Neural cell (in vitro differentiated cells): ENCODE data around the gene OR4C12. TPM values are rescaled to one million over a fixed set of nuclear protein-coding genes. Genes with fewer than 3 reads are reported as not detected.
"Not testable (repeated sequence)": the region's sequence is repeated elsewhere in the genome, so short reads cannot be mapped to it uniquely, and the experiment has no call there.

Source experiments
- H2AFZ ChIP-seq: fragments of 200-600, 300-800 bp; sonication (generic), shearing (Covaris generic); 2 replicates; pipeline ENCODE4 v1.6.0; 2014; ENCODE audit warnings: low read depth, mild to moderate bottlenecking, antibody characterized with exemption, low read length, moderate library complexity
- H3F3A ChIP-seq: fragments of 200-600 bp; shearing (Covaris generic); 2 replicates; pipeline ENCODE4 v1.6.1; 2016; ENCODE audit warnings: mild to moderate bottlenecking, moderate library complexity, mixed read lengths, antibody characterized with exemption, low read length; ENCODE audit not compliant: insufficient read depth, poor library complexity, severe bottlenecking
- H3K27ac ChIP-seq: fragments of 200-600, 300-800 bp; sonication (generic), shearing (Covaris generic); 2 replicates; pipeline ENCODE4 v1.5.1; 2014; ENCODE audit warnings: mild to moderate bottlenecking, low read length, moderate library complexity
- H3K27me3 ChIP-seq: fragments of 300-800, 200-600 bp; sonication (generic), shearing (Covaris generic); 2 replicates; pipeline ENCODE4 v1.6.0; 2014; ENCODE audit warnings: mild to moderate bottlenecking, low read depth, low read length, moderate library complexity; ENCODE audit not compliant: insufficient read depth
- H3K36me3 ChIP-seq: fragments of 300-800, 200-600 bp; sonication (generic), shearing (Covaris generic); 2 replicates; pipeline ENCODE4 v1.5.1; 2014; ENCODE audit warnings: mild to moderate bottlenecking, antibody characterized with exemption, low read length, moderate library complexity; ENCODE audit not compliant: insufficient read depth
- H3K4me2 ChIP-seq: fragments of 300-800, 200-600 bp; sonication (generic), shearing (Covaris generic); 2 replicates; pipeline ENCODE4 v1.6.0; 2014; ENCODE audit warnings: mild to moderate bottlenecking, low read length
- H3K4me3 ChIP-seq: fragments of 300-800, 200-600 bp; sonication (generic), shearing (Covaris generic); 2 replicates; pipeline ENCODE4 v1.5.1; 2014; ENCODE audit warnings: mild to moderate bottlenecking, low read length, moderate library complexity
- H3K79me2 ChIP-seq: fragments of 200-600 bp; shearing (Covaris generic); replicated peaks from 2 replicates; pipeline ENCODE4 v1.6.0; 2014; ENCODE audit warnings: mild to moderate bottlenecking, low read length, moderate library complexity; ENCODE audit not compliant: insufficient read depth
- H3K9ac ChIP-seq: fragments of 300-800, 200-600 bp; sonication (generic), shearing (Covaris generic); 2 replicates; pipeline ENCODE4 v1.6.1; 2016; ENCODE audit warnings: mild to moderate bottlenecking, low read length, mixed read lengths
- H3K9me2 ChIP-seq: fragments of 200-600 bp; shearing (Covaris generic); 2 replicates; pipeline ENCODE4 v1.6.1; 2016; ENCODE audit warnings: mild to moderate bottlenecking, low read length, mixed read lengths; ENCODE audit not compliant: insufficient read depth
- H3K9me3 ChIP-seq: fragments of 200-600, 300-800 bp; sonication (generic), shearing (Covaris generic); 2 replicates; pipeline ENCODE4 v1.6.1; 2016; ENCODE audit warnings: mild to moderate bottlenecking, mixed run types, low read length, moderate library complexity, mixed read lengths
- H4K20me1 ChIP-seq: fragments of 200-600 bp; shearing (Covaris generic); 2 replicates; pipeline ENCODE4 v1.6.1; 2016; ENCODE audit warnings: mild to moderate bottlenecking, mixed run types; ENCODE audit not compliant: insufficient read depth
- EP300 ChIP-seq: fragments of 450-650 bp; conservative IDR thresholded peaks from 2 replicates; pipeline ENCODE4 v1.6.1; 2014; ENCODE audit warnings: antibody characterized with exemption, mild to moderate bottlenecking, moderate library complexity; ENCODE audit not compliant: poor library complexity, severe bottlenecking
- EZH2 ChIP-seq: fragments of 200-600, 300-800 bp; shearing (Covaris generic), sonication (generic); IDR thresholded peaks from 2 replicates; pipeline ENCODE4 v1.6.1; 2014; ENCODE audit warnings: antibody characterized with exemption, low read length, borderline replicate concordance, mild to moderate bottlenecking; ENCODE audit not compliant: insufficient read depth, poor library complexity, severe bottlenecking
- MXI1 ChIP-seq: fragments of 450-650 bp; conservative IDR thresholded peaks from 2 replicates; pipeline ENCODE4 v1.6.1; 2014; ENCODE audit warnings: antibody characterized with exemption, mild to moderate bottlenecking; ENCODE audit not compliant: poor library complexity, severe bottlenecking
- POLR2AphosphoS5 ChIP-seq: IDR thresholded peaks from 2 replicates; pipeline ENCODE4 v1.6.1; 2012
- RAD21 ChIP-seq: fragments of 450-650 bp; conservative IDR thresholded peaks from 2 replicates; pipeline ENCODE4 v1.6.1; 2014; ENCODE audit warnings: antibody characterized with exemption, mild to moderate bottlenecking, moderate library complexity
- SMC3 ChIP-seq: fragments of 450-650 bp; conservative IDR thresholded peaks from 2 replicates; pipeline ENCODE4 v1.6.1; 2014; ENCODE audit warnings: antibody characterized with exemption, mild to moderate bottlenecking, moderate library complexity; ENCODE audit not compliant: poor library complexity
- TAF1 ChIP-seq: IDR thresholded peaks from 2 replicates; pipeline ENCODE4 v1.6.1; 2012; ENCODE audit warnings: low read depth
- polyA minus RNA-seq: library from RNA; depleted of rRNA, polyadenylated mRNA; stranded (reverse); fragments of >200 nt; gene quantifications from 2 replicates; pipeline ENCODE4 v1.2.3, GENCODE V29; 2014
- polyA plus RNA-seq: library from polyadenylated mRNA; depleted of rRNA; stranded (reverse); fragments of >200 nt; gene quantifications from 2 replicates; pipeline ENCODE4 v1.2.3, GENCODE V29; 2014
- TF ChIP-seq, protein P1 (sequence below): IDR thresholded peaks from 2 replicates; pipeline ENCODE4 v1.6.1; 2012; ENCODE audit warnings: borderline replicate concordance
- TF ChIP-seq, protein P2 (sequence below): fragments of 450-650 bp; IDR thresholded peaks from 2 replicates; pipeline ENCODE4 v1.5.1; 2014; ENCODE audit warnings: antibody characterized with exemption, mild to moderate bottlenecking, moderate library complexity; ENCODE audit not compliant: poor library complexity, severe bottlenecking

The OR4C12 gene
- polyA plus RNA-seq = not detected in 2 replicates
- not detected in 2 replicates for polyA minus RNA-seq

DNA sequence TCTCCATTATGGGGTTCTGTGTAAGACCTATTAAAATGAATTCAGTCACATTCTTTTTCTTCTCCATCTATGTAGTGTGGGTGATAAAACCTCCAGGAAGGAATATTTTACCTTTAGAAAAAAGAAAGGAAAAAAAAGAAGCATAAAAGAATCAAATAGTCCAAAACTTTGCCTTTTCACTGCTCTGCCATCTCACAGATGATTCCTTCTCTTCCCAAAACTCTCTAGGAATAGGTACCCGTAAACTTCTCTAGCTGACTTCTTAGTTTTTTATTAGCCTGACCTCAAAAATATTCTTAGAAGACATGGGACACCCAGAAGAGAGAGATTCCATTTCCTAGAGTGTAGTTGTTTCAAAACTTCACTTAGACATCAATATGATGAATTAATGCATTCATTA, at the start of gene OR4C12:
Gene OR4C12 (minus strand): TSS at position 101 of the 400 bp plus-strand sequence. CDS start 34 bp downstream, at position 67.
- H3K4me2 ChIP-seq, H3K79me2 ChIP-seq, H3K9me2 ChIP-seq, H3K9me3 ChIP-seq, H3F3A ChIP-seq, H3K9ac ChIP-seq, H4K20me1 ChIP-seq, H3K4me3 ChIP-seq, H2AFZ ChIP-seq, H3K27ac ChIP-seq, H3K36me3 ChIP-seq, H3K27me3 ChIP-seq: not testable (repeated sequence)

DNA sequence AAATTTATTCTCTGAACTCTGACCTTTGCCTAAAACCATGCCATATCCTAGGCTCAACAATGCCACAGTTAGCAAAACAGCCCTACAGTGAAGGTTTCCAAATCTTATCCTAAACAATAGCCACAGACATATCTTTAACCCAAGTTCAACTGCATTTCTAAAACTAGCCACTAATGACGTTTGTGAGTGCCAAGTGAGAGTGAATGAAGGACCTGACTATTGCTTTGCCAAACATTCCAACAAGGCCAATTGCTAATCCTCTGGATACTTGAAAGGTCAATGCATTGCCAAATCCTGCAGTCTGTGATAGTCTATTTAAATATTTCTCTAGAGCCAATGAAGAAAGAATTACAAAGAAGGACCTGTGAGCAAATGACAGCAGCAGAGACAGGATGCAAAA, 47.9 kb upstream of the OR4C12 start:
- peaks cover 8% of the 10 kb centered on the region for H3K9me3 ChIP-seq
- no peak overlapping the region for H3K27ac ChIP-seq
- no peak overlapping the region for H2AFZ ChIP-seq
- H3K79me2 ChIP-seq = no peaks in the 10 kb centered on the region
- H3K4me3 ChIP-seq = no peak overlapping the region
- H3K9me2 ChIP-seq = no peaks in the 10 kb centered on the region
- no peaks in the 10 kb centered on the region for H4K20me1 ChIP-seq
- H3K36me3 ChIP-seq = no peaks in the 10 kb centered on the region
- TF ChIP-seq EZH2 (no peak), RAD21 (no peak), EP300 (no peak), SMC3 (no peak), MXI1 (no peak), TAF1 (no peak), POLR2AphosphoS5 (no peak)
- TF ChIP-seq, protein P1, sequence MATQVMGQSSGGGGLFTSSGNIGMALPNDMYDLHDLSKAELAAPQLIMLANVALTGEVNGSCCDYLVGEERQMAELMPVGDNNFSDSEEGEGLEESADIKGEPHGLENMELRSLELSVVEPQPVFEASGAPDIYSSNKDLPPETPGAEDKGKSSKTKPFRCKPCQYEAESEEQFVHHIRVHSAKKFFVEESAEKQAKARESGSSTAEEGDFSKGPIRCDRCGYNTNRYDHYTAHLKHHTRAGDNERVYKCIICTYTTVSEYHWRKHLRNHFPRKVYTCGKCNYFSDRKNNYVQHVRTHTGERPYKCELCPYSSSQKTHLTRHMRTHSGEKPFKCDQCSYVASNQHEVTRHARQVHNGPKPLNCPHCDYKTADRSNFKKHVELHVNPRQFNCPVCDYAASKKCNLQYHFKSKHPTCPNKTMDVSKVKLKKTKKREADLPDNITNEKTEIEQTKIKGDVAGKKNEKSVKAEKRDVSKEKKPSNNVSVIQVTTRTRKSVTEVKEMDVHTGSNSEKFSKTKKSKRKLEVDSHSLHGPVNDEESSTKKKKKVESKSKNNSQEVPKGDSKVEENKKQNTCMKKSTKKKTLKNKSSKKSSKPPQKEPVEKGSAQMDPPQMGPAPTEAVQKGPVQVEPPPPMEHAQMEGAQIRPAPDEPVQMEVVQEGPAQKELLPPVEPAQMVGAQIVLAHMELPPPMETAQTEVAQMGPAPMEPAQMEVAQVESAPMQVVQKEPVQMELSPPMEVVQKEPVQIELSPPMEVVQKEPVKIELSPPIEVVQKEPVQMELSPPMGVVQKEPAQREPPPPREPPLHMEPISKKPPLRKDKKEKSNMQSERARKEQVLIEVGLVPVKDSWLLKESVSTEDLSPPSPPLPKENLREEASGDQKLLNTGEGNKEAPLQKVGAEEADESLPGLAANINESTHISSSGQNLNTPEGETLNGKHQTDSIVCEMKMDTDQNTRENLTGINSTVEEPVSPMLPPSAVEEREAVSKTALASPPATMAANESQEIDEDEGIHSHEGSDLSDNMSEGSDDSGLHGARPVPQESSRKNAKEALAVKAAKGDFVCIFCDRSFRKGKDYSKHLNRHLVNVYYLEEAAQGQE = no peak
- TF ChIP-seq, protein P2, sequence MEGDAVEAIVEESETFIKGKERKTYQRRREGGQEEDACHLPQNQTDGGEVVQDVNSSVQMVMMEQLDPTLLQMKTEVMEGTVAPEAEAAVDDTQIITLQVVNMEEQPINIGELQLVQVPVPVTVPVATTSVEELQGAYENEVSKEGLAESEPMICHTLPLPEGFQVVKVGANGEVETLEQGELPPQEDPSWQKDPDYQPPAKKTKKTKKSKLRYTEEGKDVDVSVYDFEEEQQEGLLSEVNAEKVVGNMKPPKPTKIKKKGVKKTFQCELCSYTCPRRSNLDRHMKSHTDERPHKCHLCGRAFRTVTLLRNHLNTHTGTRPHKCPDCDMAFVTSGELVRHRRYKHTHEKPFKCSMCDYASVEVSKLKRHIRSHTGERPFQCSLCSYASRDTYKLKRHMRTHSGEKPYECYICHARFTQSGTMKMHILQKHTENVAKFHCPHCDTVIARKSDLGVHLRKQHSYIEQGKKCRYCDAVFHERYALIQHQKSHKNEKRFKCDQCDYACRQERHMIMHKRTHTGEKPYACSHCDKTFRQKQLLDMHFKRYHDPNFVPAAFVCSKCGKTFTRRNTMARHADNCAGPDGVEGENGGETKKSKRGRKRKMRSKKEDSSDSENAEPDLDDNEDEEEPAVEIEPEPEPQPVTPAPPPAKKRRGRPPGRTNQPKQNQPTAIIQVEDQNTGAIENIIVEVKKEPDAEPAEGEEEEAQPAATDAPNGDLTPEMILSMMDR = no peak
- no peaks in the 10 kb centered on the region for H3F3A ChIP-seq
- no peak overlapping the region for H3K4me2 ChIP-seq
- H3K27me3 ChIP-seq = no peaks in the 10 kb centered on the region
- no peak overlapping the region for H3K9ac ChIP-seq

DNA sequence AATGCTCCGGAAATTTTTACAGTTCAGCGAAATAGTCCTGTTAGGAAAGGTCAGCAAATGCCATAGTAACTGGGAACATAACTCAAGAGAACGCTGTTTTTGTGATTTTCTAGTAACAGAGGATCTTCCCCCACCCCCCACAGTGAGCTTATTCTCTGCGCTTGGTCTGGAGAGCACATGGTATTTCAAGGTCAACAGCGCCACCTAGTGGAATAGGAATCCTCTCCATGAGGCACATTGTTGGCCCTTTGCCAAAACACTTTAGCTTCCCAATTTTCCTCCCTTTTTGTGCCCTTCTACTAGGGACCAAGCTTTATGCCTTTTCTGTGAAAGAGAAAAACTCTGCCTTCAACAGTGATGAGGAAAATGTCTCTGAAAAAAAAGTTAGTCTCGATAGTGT, 13.2 kb upstream of the OR4C12 start:
- Histone ChIP-seq H3K4me3 (no peak overlapping the region), H3K9me3 (no peaks in the 10 kb centered on the region)

More for the DNA sequence above, 13.2 kb upstream of the OR4C12 start:
- no peaks in the 10 kb centered on the region for H3K27me3 ChIP-seq
- no peak overlapping the region for H3K27ac ChIP-seq
- H4K20me1 ChIP-seq = no peaks in the 10 kb centered on the region
- H3K9me2 ChIP-seq = no peaks in the 10 kb centered on the region
- H3K4me2 ChIP-seq = no peak overlapping the region
- TF ChIP-seq MXI1 (no peak), SMC3 (no peak), TAF1 (no peak), EZH2 (no peak), EP300 (no peak), RAD21 (no peak), POLR2AphosphoS5 (no peak)
- TF ChIP-seq, protein P2 = no peak
- TF ChIP-seq, protein P1 = no peak
- H3K79me2 ChIP-seq = no peaks in the 10 kb centered on the region
- H2AFZ ChIP-seq = no peak overlapping the region
- no peak overlapping the region for H3K9ac ChIP-seq
- no peaks in the 10 kb centered on the region for H3F3A ChIP-seq
- H3K36me3 ChIP-seq = no peaks in the 10 kb centered on the region
